HCT116 (cell line): ENCODE data around the gene CTDNEP1. TPM values are rescaled to one million over a fixed set of nuclear protein-coding genes. Genes with fewer than 3 reads are reported as not detected.

Source experiments
- ATAC-seq: fragments of 200-7000 bp; cut with Tn5 transposase; 2 replicates; pipeline ENCODE4 v1.9.1; 2020; ENCODE audit warnings: mild to moderate bottlenecking, moderate library complexity
- BruUV-seq: library from RNA; stranded (reverse); fragments of 400-500 nt; replicated peaks from 2 replicates; lab custom pipeline; 2021; lab: Mats Ljungman, UMichigan
- CTCF ChIA-PET: fragments of 300-600 bp; sonication (Branson Sonifier 250); formaldehyde crosslinking; loops from one replicate; lab custom pipeline; 2021; ENCODE audit warnings: antibody characterized with exemption; lab: Charles Lee
- POLR2A ChIA-PET: fragments of 300-600, 350-600 bp; sonication (Branson Sonifier 250); formaldehyde crosslinking; loops from one replicate; lab custom pipeline; 2021; ENCODE audit warnings: antibody characterized with exemption; lab: Charles Lee
- RAD21 ChIA-PET, 2 experiments: fragments of 300-600 bp; sonication (Branson Sonifier 250); formaldehyde crosslinking; loops; one replicate each; lab custom pipeline; 2023; ENCODE audit warnings: low total read pairs in 2 of 2; ENCODE audit not compliant: uncharacterized antibody in 2 of 2, unreplicated experiment in 2 of 2, low non-redundant PET in 1 of 2; lab: Charles Lee
- DNase-seq: peaks from one replicate; pipeline ENCODE4 v3.0.0-alpha.2; 2010; ENCODE audit warnings: low read depth, low spot score
- H2AFZ ChIP-seq: fragments of 200-600 bp; shearing (Covaris generic), sonication (generic); 2 replicates; pipeline ENCODE4 v1.6.1; 2017; ENCODE audit warnings: low read depth, mixed run types, mixed read lengths, antibody characterized with exemption, low read length; ENCODE audit not compliant: poor library complexity, severe bottlenecking
- H3K27ac ChIP-seq: 2 replicates; pipeline ENCODE4 v1.5.1; 2012; ENCODE audit warnings: low read depth, low read length
- H3K27me3 ChIP-seq: fragments of 200-600 bp; sonication (generic); 2 replicates; pipeline ENCODE4 v1.6.1; 2016; ENCODE audit warnings: mixed run types, low read length, mixed read lengths; ENCODE audit not compliant: insufficient read depth
- H3K36me3 ChIP-seq, 2 experiments: fragments of 200-500 bp in 1 of 2; fragments of 200-600 bp in 1 of 2; sonication (Bioruptor generic) in 1 of 2; sonication (generic) in 1 of 2; 2 replicates each; pipeline versions ENCODE4 v1.5.1 to v1.6.1; 2014 to 2016; ENCODE audit warnings: low read length in 2 of 2, inconsistent platforms in 1 of 2, mixed read lengths in 1 of 2, mixed run types in 1 of 2; ENCODE audit not compliant: insufficient read depth in 2 of 2, control insufficient read depth in 1 of 2
- H3K4me1 ChIP-seq, 2 experiments: fragments of 200-600 bp in 1 of 2; sonication (generic) in 1 of 2; 2 replicates each; pipeline versions ENCODE4 v1.5.1 to v1.6.1; 2012 to 2017; ENCODE audit warnings: low read length in 2 of 2, inconsistent platforms in 1 of 2, mild to moderate bottlenecking in 1 of 2, mixed read lengths in 1 of 2, mixed run types in 1 of 2, moderate library complexity in 1 of 2; ENCODE audit not compliant: insufficient read depth in 2 of 2, control insufficient read depth in 1 of 2
- H3K4me2 ChIP-seq: fragments of 200-600 bp; sonication (generic); 2 replicates; pipeline ENCODE4 v1.6.1; 2017; ENCODE audit warnings: mixed run types, low read length, mixed read lengths
- H3K4me3 ChIP-seq, 2 experiments: fragments of 200-600 bp in 1 of 2; sonication (generic) in 1 of 2; replicated peaks in 1 of 2; 2 replicates each; pipeline ENCODE4 v1.5.1; 2011 to 2016; ENCODE audit warnings: low read length in 2 of 2, control low read depth in 1 of 2, low read depth in 1 of 2, mild to moderate bottlenecking in 1 of 2, mixed read lengths in 1 of 2, mixed run types in 1 of 2
- H3K79me2 ChIP-seq: fragments of 200-600 bp; sonication (generic); 2 replicates; pipeline ENCODE4 v1.6.1; 2017; ENCODE audit warnings: mild to moderate bottlenecking, mixed run types, low read length, moderate library complexity, mixed read lengths; ENCODE audit not compliant: insufficient read depth
- H3K9ac ChIP-seq: fragments of 200-600 bp; sonication (generic); 2 replicates; pipeline ENCODE4 v1.6.1; 2016; ENCODE audit warnings: low read length, mixed read lengths
- H3K9me2 ChIP-seq: fragments of 200-600 bp; sonication (generic), shearing (Covaris generic); 2 replicates; pipeline ENCODE4 v1.6.1; 2017; ENCODE audit warnings: mixed run types, mild to moderate bottlenecking, moderate library complexity; ENCODE audit not compliant: insufficient read depth
- H3K9me3 ChIP-seq, 2 experiments: fragments of 200-500 bp in 1 of 2; fragments of 200-600 bp in 1 of 2; sonication (Bioruptor generic) in 1 of 2; sonication (generic) in 1 of 2; 2 replicates each; pipeline ENCODE4 v1.6.1; 2014 to 2017; ENCODE audit warnings: low read length in 2 of 2, mixed read lengths in 2 of 2, inconsistent platforms in 1 of 2, low read depth in 1 of 2, mild to moderate bottlenecking in 1 of 2, mixed run types in 1 of 2, moderate library complexity in 1 of 2; ENCODE audit not compliant: control insufficient read depth in 1 of 2, insufficient read depth in 1 of 2
- H4K20me1 ChIP-seq: fragments of 200-600 bp; sonication (generic), shearing (Covaris generic); 2 replicates; pipeline ENCODE4 v1.6.1; 2017; ENCODE audit warnings: mixed run types, mild to moderate bottlenecking, moderate library complexity; ENCODE audit not compliant: insufficient read depth
- CBX3 ChIP-seq: IDR thresholded peaks from 2 replicates; pipeline ENCODE4 v1.6.1; 2012; ENCODE audit warnings: low read depth
- CEBPB ChIP-seq: IDR thresholded peaks from 2 replicates; pipeline ENCODE4 v1.6.1; 2012; ENCODE audit warnings: low read depth
- ELF1 ChIP-seq: IDR thresholded peaks from 2 replicates; pipeline ENCODE4 v1.6.1; 2012; ENCODE audit warnings: low read depth, borderline replicate concordance
- EZH2 ChIP-seq: fragments of 200-600 bp; sonication (generic); IDR thresholded peaks from 2 replicates; pipeline ENCODE4 v1.6.1; 2017; ENCODE audit warnings: antibody characterized with exemption, mixed run types
- FOSL1 ChIP-seq: IDR thresholded peaks from 2 replicates; pipeline ENCODE4 v1.6.1; 2012; ENCODE audit warnings: low read depth
- JUND ChIP-seq: IDR thresholded peaks from 2 replicates; pipeline ENCODE4 v1.6.1; 2012
- RAD21 ChIP-seq: IDR thresholded peaks from 2 replicates; pipeline ENCODE4 v1.6.1; 2012; ENCODE audit warnings: low read depth, mild to moderate bottlenecking
- SIN3A ChIP-seq: IDR thresholded peaks from 2 replicates; pipeline ENCODE4 v1.6.1; 2012; ENCODE audit warnings: low read depth
- SP1 ChIP-seq: IDR thresholded peaks from 2 replicates; pipeline ENCODE4 v1.6.1; 2012; ENCODE audit warnings: low read depth
- intact Hi-C: fragments of 100-400 bp; cut with micrococcal nuclease; formaldehyde crosslinking; loops from 2 replicates; pipeline ENCODE4 v1.10.0; 2022
- total RNA-seq: library from RNA; stranded (reverse); gene quantifications from one replicate; pipeline ENCODE4 v1.2.1, GENCODE V29; 2021; ENCODE audit not compliant: unreplicated experiment

The CTDNEP1 gene
- total RNA-seq, 1 experiment from 2014 or later = 143 TPM

DNA sequence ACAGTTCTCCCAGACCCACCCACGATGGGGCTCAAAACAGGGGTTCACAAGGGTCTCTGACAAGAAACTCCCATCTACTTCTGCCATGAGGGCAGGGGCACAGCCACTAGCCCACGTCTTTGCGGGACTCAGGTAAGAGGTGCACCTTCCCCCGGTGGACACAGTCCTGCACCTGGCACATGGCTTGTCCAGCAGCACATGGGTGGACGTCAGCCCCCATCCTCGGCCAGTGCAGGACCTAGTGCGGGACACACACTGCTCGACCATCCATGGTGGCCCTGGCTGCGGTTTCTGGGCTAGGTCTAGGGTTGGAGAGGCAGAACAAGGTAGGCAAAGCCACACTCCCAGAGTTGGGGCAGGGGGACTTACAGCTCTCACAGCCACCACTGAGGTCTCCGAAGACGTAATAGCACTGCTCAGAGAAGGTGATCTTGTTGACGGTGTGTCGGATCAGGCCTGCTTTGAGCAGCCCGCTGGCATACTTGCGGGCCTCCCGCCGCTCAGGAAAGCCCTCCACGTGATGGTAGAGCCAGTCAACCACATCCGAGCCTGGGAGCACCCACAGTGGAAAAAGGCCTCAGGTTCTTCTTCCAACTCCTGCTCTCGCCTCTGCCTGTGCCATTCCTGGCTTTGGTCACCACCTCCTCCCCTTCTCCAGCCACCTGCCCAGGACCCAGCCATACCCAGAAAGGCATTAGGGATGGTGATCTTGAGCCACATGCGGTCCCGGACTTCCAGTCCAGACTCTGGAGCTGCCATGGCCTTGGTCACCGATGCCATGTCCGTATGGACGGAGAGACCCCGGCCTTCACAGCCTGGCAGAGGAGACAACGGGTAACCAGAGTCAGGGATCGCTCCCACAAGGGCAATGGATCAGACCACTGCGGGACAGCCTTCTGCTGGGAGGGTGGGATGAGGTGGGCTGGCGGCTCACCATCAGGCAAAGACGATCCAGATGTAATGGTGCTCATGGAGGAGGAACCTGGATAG is 24.5 kb downstream of the CTDNEP1 start:
- ChIA-PET RAD21 (no interaction called here), CTCF (no interaction called here), POLR2A (no interaction called here)
- Histone ChIP-seq H3K27me3 (no peaks in the 10 kb centered on the region), H3K9me2 (no peaks in the 10 kb centered on the region), H4K20me1 (peaks cover under 1% of the 10 kb centered on the region; the same call in 1 of the 2 replicates), H3K4me2 (no peak overlapping the region), H3K9me3 (no peaks in the 10 kb centered on the region), H3K27ac (no peak overlapping the region), H3K36me3 (peaks cover 57 to 62% of the 10 kb centered on the region in 2 experiments), H3K79me2 (peaks cover 35% of the 10 kb centered on the region), H2AFZ (no peak overlapping the region), H3K9ac (no peak overlapping the region), H3K4me1 (peaks cover 0 to 18% of the 10 kb centered on the region in 2 experiments; a peak in 2 of 4 replicates), H3K4me3 (no peak overlapping the region)
- BruUV-seq = no TSS peak
- intact Hi-C loops = no loop called here
- DNase-seq = no peak
- ATAC-seq = no peak
- TF ChIP-seq EZH2 = no peak
- no peak for TF ChIP-seq SP1
- TF ChIP-seq JUND = no peak
- no peak for TF ChIP-seq CEBPB
- TF ChIP-seq RAD21 = no peak
- TF ChIP-seq FOSL1 = no peak
- TF ChIP-seq SIN3A = no peak
- no peak for TF ChIP-seq CBX3
- TF ChIP-seq ELF1 = no peak

DNA sequence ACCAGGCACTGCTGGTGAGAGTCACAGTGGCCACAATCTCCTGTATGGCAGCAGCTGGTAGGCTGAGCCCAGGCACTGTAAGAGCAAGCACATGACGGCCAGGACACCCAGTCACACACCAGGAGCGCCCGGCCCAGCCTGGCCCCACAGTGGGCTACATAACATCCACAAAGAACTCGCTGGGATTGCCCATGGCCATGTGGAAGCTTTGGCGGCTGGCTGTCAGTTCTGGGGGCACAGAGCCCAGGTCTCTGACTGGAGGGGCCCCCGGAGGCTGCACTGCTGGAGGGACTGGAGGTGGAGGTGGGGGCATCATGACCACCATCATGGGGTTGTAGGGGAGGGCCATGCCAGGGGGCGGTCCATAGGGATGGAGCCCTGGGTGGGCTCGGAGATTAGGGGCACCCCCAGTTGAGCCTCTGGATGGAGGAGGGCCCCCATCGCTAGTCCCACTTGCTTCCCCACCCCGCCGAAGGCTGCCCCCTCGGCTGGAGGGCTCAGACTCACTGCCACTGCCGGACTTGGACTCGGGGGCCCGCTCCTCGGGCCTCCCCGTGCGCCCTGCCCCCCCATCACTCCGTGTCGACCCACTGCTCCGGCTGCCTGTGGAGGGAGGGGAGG is 25.7 kb downstream of the CTDNEP1 start:
- ChIA-PET CTCF (no interaction called here), RAD21 (no interaction called here), POLR2A (no interaction called here)
- Histone ChIP-seq H3K79me2 (peaks cover 35% of the 10 kb centered on the region), H2AFZ (no peak overlapping the region), H3K4me3 (no peak overlapping the region), H4K20me1 (no peaks in the 10 kb centered on the region), H3K9me2 (no peaks in the 10 kb centered on the region), H3K4me2 (no peak overlapping the region), H3K4me1 (peaks cover under 1 to 14% of the 10 kb centered on the region in 2 experiments; a peak in 3 of 4 replicates), H3K27me3 (no peaks in the 10 kb centered on the region), H3K36me3 (peaks cover 61 to 73% of the 10 kb centered on the region in 2 experiments), H3K9ac (no peak overlapping the region), H3K9me3 (no peaks in the 10 kb centered on the region), H3K27ac (no peak overlapping the region)
- ATAC-seq (no peak), DNase-seq (no peak)
- no TSS peak for BruUV-seq
- intact Hi-C loops = no loop called here
- no peak for TF ChIP-seq SIN3A
- TF ChIP-seq RAD21 = no peak
